AG08395 (cell line): ENCODE measurements around the gene SLC25A48.
"Not testable (repeated sequence)": the region's sequence is repeated elsewhere in the genome, so short reads cannot be mapped to it uniquely, and the experiment has no call there.

Experiments
- DNase-seq: peaks from one replicate; pipeline ENCODE4 v3.0.0; 2012; ENCODE audit warnings: mixed read lengths, low spot score

SLC25A48 gene

DNA sequence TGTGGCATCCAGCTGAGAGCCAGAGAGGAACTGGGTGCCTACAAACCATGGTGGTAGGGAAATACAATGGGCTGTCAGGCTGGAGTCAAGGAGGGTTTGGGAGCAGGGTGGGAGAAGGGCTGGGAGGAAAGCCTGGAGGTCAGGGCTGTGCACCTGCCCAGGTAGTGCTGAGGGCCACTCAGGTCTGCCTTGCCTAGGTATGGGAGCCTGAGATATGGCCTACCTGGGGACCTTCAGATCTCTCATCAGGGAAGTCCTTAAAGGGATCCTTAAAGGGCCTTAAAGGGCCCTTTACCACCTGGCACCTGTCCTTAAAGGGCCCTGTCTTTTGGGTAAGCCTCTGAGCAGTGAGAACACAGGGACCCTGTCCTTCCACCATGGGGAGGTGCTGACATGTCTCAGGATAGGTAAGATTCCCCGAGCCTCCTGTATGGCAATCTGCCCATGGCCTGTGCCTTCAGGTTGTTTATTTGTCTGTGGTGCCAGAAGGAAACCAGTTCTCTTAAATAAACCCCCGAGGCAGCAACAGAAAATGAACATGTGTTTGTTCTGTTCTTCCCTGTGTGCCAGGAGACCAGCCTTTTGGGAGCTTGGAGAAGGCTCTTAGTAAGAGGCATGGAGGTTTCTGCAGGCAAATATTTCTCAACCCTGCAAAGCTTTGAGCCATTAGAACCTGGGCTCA, 23.3 kb downstream of the SLC25A48 start:
- DNase-seq = no peak

DNA sequence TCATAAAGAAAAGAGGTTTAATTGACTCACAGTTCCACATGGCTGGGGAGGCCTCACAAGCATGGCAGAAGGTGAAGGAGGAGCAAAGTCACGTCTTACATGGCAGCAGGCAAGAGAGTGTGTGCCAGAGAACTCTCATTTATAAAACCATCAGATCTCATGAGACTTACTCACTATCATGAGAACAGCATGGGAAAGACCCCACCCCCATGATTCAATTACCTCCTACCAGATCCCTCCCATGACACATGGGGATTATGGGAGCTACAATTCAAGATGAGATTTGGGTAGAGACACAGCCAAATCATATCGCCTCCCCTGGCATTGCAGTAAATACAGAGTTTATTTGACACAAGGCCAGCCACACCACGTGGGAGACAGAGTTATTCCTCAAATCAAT, 24.7 kb downstream of the SLC25A48 start:
- DNase-seq = not testable (repeated sequence)

DNA sequence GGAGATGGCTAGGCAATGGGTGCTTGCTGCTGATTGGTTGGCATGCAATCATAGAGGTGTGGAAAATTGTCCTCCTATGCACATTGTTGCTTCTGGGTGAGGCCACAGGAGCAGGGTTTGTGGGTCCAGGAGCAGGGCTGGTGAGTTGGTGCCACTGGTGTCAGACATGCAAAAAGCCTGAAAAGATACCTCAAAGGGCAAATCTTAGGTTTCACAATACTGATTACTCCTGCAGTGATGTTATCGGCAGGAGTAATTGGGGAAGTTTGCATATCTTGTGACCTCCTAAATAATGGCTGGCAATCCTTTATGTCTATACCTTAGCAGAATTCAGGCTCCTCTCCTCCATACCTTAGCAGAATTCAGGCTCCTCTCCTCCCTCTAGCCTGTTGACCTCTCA, 25.2 kb downstream of the SLC25A48 start:
- DNase-seq = no peak

DNA sequence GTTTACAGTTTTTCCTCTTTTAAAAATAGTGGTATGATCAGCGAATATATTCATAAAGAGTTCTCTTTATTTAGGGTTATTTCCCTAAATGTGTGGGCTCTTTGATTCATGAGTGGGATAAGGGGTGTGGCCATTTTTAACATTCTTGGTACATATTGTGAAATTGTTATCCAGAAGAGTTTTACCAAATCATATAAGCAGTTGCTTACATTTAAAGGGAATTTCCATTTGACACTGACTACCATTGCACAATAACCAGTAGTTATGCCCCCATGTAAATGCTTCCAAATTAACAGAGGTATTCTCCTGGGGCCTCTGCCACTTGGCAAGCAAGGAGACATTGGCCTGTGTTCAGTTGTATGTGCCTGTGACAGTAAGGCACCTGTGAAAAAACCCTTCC, 27.2 kb downstream of the SLC25A48 start:
- DNase-seq = no peak

DNA sequence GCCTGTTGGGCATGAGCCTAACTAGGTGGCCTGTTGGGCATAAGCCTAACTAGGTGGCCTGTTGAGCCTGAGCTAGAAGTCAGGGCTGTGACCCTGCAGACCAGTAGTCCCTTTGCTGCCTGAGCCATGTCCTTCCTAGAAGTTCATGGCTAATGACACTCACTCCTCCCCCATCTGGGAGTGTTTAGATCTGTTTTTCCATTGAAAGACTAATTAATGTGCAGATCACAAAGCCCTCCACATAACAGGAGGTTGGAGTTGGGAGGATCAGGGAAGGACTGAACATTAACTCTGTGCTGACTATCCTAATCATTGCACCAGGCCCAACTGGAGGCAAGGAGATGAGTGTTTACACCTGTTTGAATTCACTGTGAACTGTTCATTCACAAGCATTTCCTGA, 27.6 kb downstream of the SLC25A48 start:
- DNase-seq = no peak

DNA sequence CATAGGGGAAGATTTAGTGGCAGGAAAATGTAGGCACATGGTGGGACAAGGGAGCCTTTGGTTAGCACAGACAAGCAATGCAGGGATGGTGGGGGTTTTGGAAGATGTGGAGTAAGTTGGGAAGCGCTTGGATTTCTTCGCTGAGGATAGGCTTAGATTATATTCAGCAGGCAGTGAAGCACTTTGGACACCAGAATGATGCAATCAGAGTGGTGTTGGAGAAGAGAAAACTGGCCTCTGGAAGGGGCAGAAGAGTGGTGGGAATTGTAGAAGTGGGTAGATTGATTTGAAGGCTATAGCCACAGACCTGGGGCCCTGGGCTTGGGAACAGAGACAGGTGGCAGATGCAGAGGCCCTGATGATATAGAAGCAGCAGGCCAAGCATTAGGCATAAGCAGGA, 28.3 kb downstream of the SLC25A48 start:
- DNase-seq = no peak

DNA sequence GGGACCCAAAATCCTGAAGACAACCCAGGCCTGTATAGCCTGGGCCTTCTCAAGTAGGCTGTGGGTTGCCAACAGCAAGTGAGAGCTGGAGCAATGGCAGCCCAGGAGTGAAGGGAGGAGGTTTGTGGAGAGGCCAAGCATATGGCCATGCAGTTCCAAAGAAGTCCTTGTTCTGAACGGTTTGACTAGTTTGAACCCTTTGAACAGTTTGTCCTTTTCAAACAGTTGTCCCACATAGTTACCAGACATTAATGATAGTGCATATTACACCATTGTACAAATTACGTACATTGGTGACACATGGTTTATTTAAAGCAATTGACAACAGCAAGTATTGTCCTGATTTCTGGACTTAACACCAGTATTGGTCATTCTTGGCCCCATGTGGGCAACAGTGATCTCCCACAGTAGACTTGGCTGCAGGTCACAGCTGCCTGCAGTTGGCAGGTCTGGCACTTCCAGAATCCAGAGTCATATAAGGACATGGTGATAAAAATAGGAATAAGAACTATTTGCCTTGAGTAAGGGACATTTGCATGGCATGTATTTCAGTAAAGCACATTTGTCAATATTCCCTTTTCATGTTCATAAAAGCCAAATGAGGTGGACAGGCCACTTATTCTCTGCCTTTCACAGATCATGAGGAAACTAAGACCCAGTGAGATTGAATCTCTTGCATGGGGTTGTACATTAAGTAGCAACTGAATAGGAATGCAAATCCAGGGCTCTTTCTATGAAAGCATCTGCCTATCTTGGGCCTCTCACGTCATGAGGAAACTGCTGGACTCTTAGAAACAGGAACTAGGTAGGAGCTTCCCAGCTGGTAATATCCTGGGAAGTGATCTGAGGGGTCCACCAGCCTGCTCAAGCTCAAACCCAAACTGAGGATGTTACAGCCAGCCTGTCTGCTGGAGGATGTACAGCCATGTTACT, 30.3 kb downstream of the SLC25A48 start:
- no peak for DNase-seq

DNA sequence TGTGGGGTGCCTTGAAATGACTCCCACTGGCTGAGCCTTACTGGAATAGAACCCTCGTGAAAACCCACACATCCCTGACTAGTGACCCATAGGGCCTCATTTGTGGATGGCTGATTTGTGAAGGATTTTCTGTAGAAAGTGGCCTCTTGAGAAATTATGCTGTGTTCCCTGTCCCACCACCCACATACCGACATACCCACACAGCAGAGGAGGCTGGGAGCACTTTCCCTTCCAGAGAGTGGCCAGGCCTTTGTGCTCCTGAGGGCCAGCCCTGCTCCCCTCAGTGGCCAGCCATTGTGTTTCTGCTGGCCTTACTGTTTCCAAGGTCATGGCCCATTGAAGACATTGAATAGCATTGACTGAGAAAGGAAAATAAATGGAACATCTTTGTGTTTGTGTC, 31.6 kb downstream of the SLC25A48 start:
- DNase-seq = no peak

DNA sequence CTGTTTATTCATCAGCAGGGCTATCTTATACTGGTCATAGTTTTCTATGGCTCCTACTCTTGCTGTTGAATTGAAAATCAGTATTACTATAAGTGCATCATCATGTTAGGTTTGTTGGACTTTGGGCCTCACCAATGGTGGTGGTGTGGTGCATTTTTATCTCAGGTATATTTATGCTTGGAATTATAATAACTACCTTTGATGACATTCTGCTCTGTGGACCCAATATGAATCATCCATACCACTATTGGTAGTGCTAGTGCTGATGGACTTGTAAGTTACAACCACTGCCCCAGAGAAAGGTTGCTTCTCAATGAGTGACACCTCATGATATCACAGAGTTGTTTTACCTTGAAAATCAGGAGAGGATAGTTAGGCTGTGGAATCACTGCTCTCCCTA, 33.1 kb downstream of the SLC25A48 start:
- DNase-seq = no peak

DNA sequence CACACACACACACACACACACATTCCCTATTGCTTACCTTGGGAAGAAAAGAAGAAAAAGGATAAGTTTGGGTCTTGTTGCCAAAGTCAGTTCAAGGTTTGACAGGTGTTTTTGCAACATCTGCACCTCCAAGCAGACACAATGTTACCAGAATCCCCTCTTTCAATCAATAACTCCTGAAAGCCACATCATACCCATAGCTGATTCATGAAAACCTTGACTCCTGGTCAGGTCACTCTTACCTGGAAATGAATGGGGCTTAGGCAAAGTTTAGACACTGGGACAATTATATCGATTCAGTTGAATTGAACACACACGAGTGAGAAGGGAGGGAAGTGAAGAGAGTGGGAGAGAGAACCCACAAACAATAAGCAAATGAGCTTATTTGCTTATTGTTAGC, 34.2 kb downstream of the SLC25A48 start:
- no peak for DNase-seq

DNA sequence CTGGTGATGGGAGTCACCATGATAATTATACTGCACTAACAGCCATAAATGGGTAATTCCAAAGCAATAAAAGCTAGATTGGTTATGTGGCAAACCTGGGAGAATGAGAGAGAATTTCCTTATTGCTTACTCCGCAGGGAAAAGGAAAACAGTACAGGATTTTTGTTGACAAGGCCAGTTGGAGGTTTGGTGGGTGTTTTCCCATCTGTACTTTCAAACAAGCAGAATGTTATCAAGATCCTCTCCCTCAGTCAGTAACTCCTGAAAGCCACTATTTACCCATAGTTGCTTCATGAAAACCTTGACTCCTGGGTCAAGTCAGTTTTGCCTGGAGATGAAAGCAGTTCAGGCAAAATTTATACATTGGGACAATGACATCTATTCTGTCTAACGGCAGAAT, 34.8 kb downstream of the SLC25A48 start:
- DNase-seq = no peak

DNA sequence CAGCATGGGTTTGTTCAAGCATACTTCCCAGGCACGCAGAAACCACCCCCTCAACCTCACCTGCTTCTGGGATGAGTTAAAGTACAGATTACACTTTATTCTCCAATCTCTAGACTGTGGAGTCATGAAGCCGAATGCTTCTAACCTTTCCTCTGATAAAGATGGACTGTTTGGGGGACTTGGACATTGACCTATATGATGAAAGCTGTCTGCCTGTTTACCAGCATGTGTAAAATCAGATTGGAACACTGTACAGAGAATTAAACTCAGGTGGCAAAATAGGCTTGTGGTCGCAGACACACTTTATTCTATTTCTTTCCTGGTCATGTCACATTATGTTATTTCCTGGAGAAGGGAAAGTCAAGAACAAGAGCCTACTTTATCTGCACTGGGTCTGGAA, 35.5 kb downstream of the SLC25A48 start:
- no peak for DNase-seq

DNA sequence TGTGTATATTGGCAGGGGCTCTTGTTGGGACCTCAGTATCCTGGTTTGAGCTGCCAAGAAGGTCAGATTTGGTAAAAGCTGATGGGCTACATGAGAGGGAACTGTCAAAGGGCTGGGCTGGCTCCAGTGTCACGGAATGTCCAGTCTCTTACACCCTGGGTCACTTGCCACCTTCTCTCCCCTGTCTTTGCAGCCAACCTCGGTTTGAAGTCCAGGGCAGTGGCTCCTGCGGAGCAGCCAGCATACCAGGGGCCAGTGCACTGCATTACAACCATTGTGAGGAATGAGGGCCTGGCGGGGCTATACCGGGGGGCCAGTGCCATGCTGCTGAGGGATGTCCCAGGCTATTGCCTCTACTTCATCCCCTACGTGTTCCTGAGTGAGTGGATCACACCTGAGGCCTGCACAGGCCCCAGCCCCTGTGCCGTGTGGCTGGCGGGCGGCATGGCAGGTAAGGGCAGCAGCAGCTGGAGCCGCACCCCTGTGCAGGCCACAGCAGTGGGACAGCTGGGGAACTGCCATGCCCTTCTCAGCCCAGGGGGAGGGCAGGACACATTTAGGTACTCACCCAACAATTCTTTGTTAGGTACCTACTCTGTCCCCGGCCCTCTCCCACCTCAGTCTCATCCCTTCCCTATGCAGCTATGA, 36.9 kb downstream of the SLC25A48 start:
- no peak for DNase-seq

DNA sequence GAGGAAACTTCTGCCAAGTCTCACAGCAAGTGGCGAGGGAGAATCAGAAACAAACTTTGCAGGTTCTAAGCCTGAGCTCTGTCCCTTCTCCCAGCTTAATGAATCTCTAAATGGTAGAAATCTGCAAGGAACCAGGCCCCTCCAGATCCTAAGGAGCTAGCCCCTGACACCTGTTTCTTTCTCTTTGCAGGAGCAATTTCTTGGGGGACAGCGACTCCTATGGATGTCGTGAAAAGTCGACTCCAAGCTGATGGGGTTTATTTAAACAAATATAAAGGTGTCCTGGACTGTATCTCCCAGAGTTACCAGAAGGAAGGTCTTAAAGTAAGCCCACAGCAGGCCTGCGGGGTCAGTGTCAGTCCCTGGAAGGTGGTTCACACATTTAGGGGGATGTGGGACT, 39.4 kb downstream of the SLC25A48 start:
- DNase-seq = no peak

DNA sequence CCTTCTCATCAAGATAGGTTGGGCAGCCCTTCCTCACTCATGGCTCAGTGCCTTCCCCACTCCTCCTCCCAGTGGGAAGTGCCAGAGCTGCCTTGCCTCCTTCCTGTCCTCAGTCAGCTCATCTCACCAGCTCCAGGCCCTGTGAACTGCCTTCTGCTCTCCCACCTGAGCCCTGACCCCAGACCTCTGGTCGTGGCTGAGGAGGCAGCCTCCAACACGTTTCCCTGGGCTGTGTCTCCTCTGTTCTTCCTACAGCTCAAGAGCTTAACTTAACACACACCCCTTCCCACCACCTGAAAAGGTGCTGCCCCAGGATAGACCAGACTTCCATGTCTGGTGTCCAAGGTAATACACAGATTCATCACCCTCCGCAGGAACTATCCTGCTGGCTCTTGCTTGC, 40.0 kb downstream of the SLC25A48 start:
- DNase-seq = no peak

DNA sequence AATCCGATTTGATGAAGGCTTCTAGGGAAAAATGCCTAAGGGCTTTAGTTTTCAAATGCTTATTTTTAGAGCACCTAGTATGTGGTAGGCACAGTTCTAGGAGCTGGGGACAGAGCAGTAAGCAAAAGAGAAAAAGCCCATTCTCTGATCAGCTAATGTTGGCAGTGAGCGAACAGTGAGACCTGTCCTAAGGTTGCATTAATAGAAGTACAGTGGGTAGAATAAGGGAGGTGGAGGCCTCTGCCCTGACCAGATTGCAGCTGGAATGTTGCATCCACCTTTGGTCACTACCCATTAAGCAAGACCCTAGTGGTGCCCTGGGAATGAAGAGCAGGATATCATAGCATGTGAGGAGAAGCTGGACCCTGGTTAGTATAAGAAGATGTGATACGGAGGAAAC, 41.1 kb downstream of the SLC25A48 start:
- no peak for DNase-seq

DNA sequence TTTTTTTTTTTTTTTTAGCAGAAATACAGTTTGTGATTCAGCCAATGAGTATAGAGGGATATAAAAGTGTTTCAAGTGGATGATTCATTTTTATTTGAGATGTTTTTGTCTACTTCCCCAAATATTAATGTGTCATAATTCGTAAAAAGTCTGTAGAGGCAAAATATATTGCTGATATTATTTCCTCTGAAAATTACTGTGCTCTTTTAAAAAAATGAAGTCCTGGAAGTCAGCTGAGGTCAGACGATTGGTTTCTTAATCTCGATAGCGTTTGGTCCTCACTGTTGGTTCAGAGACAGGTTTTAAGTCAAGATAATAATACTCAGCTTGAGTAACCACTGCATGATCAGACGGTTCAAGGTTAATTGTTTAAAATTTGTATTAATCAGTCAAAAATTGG, 41.7 kb downstream of the SLC25A48 start:
- DNase-seq = no peak

DNA sequence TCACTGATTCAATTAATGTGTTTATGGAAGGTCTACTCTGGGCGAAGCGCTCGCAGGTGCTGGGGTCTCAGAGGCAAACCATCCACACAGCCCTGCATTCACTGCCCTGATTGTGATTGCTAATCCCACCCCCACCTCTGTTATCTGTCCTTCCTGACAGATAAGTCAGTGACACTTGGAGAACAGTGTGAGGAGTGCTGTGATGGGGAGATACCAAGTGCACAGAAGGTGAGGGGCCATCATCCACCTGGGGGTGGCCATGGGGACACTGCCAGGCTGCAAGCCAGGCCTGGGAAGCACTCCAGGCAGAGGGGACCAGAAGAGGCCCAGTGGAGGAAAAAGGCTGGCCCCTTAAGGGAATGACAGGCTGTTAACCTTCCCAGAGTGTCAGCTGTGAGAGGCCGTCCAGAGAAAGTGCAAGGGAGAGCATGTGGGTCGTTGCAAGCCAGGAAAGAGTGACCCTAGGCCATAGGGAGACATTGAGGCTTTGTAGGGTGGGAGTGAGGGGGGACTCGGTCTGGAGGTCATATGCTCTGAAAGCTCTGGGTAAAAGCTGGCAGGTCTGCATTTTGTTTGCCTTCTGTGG, 43.2 kb downstream of the SLC25A48 start:
- no peak for DNase-seq

DNA sequence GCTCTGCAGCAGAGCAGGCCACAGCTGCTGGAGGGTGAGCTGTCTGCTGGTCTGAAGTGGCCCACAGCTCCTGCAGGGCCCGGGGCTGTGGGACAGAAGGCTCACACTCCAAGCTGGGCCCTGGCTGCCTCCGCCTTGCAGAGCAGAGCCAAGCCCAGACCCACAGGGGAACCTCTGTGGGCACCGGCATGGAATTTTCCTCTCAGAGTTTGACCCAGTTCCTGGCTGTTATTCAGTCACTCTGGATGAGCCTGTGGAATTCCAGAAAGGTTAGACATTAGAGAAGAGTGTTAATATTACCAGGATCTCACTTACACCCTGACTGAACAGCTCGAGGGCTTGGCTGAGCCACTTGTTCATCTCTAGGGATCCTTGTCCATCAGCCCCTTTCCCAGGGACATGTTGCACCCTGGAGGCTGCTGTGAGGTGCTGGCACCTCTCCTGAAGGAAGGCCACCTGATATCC, 43.7 kb downstream of the SLC25A48 start:
- peak; percentile 21 for DNase-seq

DNA sequence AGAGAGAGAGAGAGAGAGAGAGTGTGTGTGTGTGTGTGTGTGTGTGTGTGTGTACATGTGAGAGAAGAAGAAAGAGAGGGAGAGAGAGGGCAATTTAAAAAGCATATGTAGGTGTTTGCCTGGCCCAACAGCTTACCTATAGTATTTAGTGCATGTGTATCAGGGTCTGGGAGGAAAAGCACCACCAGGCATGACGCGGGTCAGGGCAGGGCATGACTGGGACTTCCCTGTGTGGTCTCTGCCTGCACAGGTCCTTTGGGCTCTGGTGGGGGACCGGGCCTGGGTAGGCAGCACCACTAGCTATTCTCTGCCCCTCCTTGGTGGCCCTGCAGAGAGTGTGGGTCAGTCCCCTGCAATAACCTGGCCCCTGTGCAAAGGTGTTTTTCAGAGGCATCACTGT, 45.1 kb downstream of the SLC25A48 start:
- DNase-seq = no peak

DNA sequence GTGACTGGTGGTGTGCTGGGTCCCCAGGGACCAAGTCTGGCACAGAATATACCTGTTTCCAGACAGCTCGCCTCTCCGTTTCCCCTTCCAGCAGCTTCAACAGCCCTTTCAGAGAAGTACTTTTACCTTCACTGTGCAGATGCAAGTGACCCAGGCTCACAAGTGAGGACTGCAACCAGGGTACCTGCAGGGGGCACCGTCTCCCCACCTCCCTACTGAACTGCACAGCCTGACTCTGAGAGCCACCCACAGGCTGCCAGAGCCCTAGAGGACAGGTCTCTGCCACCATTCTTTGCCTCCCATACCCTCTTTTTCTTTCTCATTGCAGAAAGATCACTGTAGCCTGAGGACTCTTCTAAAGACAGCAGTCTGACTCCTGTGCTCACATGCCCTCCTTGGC, 45.8 kb downstream of the SLC25A48 start:
- no peak for DNase-seq

DNA sequence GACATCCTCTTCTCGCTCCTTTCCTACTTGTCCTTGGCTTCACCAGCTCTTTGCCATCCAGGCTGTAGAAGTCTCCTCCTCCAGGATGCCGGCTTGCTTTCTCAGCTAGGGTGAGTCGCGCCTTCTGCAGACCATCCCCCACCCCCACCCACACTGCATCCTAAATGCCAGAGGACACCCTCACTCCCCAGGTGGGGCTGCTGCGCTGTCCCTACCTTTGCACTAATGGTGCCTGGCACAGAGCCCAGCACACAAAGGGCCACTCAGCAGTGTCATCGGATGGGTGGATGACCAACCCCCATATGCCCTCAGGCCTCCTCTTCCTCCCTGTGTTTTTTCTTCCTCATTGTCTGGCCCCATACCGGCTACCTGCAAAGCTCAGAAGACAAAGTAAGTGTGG, 46.3 kb downstream of the SLC25A48 start:
- DNase-seq = no peak

DNA sequence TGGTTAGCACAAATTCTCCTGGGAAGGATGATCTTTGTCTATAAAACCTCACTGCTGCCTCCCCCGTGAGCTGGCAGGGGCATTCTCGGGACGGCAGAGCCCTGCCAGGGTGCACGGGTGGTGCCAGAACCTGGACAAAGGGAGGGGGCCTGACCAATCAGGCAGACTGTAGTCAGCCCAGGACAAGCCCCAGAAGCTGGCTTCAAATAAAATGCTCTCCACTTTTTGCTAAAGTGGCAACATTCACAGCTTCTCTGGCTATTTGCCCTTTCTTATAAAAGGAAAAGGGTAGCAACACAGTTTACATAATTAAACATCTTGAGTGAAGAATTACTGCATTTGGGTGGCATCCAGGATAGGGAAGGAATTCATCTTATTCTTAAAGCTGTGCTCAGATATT, 46.8 kb downstream of the SLC25A48 start:
- DNase-seq = no peak
